HepG2 (cell line): Measurements from ENCODE around the gene BRCA2.

Source experiments
- ATF3 ChIP-seq: sonication (generic); formaldehyde crosslinking; IDR thresholded peaks from 2 replicates; pipeline ENCODE4 v1.4.0; 2020; ENCODE audit warnings: missing genetic modification reagents
- CTCF ChIP-seq: sonication (generic); formaldehyde crosslinking; IDR thresholded peaks from 2 replicates; pipeline ENCODE4 v1.5.0; 2020; ENCODE audit warnings: mild to moderate bottlenecking, missing genetic modification reagents, moderate library complexity
- GFI1 ChIP-seq: sonication (generic); formaldehyde crosslinking; IDR thresholded peaks from 2 replicates; pipeline ENCODE4 v1.5.0; 2020; ENCODE audit warnings: missing genetic modification reagents, mild to moderate bottlenecking, borderline replicate concordance
- HNRNPL ChIP-seq: fragments of 200-400 bp; formaldehyde crosslinking; IDR thresholded peaks from 2 replicates; pipeline ENCODE4 v1.6.1; 2017; ENCODE audit warnings: mild to moderate bottlenecking, low read depth, low read length
- MYNN ChIP-seq: sonication (generic); formaldehyde crosslinking; IDR thresholded peaks from 2 replicates; pipeline ENCODE4 v1.4.0; 2020; ENCODE audit warnings: mild to moderate bottlenecking, low read depth, missing genetic modification reagents
- POLR2A ChIP-seq, 2 experiments: IDR thresholded peaks; 2 replicates each; pipeline ENCODE4 v1.6.1; 2011; ENCODE audit warnings: low read depth in 2 of 2, low read length in 2 of 2, mild to moderate bottlenecking in 1 of 2, moderate library complexity in 1 of 2; ENCODE audit not compliant: insufficient read depth in 1 of 2
- POLR2AphosphoS2 ChIP-seq: IDR thresholded peaks from 2 replicates; pipeline ENCODE4 v1.6.1; 2011; ENCODE audit warnings: low read depth, low read length, improper control_type of control experiment
- TRIM24 ChIP-seq: sonication (generic); formaldehyde crosslinking; IDR thresholded peaks from 2 replicates; pipeline ENCODE4 v1.8.0; 2022; ENCODE audit warnings: mild to moderate bottlenecking, missing genetic modification reagents
- ZNF501 ChIP-seq: sonication (generic); formaldehyde crosslinking; IDR thresholded peaks from 2 replicates; pipeline ENCODE4 v1.5.1; 2020; ENCODE audit warnings: mild to moderate bottlenecking, moderate library complexity, missing genetic modification reagents
- ZNF512 ChIP-seq: sonication (generic); formaldehyde crosslinking; IDR thresholded peaks from 2 replicates; pipeline ENCODE4 v1.4.0; 2020; ENCODE audit warnings: mild to moderate bottlenecking, missing genetic modification reagents
- ZSCAN5A ChIP-seq: sonication (generic); formaldehyde crosslinking; IDR thresholded peaks from 2 replicates; pipeline ENCODE4 v1.8.0; 2022; ENCODE audit warnings: mild to moderate bottlenecking, missing genetic modification reagents, borderline replicate concordance

- no peak for TF ChIP-seq CTCF (CRISPR knock-in tag)
- no peak for TF ChIP-seq POLR2A (IDR thresholded peaks at IDR 0.05; ENCODE audit: insufficient read depth in 1 of 2, low read depth in 2 of 2, low read length in 2 of 2)
- no peak for TF ChIP-seq ATF3
- no peak for TF ChIP-seq POLR2AphosphoS2
- TF ChIP-seq ZNF512 (CRISPR knock-in tag), result no peak
- TF ChIP-seq ZSCAN5A (CRISPR knock-in tag), result no peak
- no peak for TF ChIP-seq GFI1 (CRISPR knock-in tag)
- TF ChIP-seq TRIM24 (CRISPR knock-in tag), result no peak
- TF ChIP-seq HNRNPL, result no peak
- TF ChIP-seq ZNF501 (CRISPR knock-in tag), result no peak
- no peak for TF ChIP-seq MYNN (CRISPR knock-in tag)
These were observed 114.2 kb downstream of the BRCA2 start for GRCh38 chr13:32429433-32429909.
